ENCODE measurements around the gene PHLDA1.

Gene PHLDA1

GRCh38 chr12:76024942-76025600, 6.5 kb downstream of the PHLDA1 start:
- H3K9me3 ChIP-seq (ENCODE audit: insufficient read depth, low read depth, low read length): no peaks in the 10 kb centered on the region
- peaks cover 29% of the 10 kb centered on the region for H3K36me3 ChIP-seq (ENCODE audit: insufficient read depth, low read depth, low read length)
- no peak overlapping the region for H3K9ac ChIP-seq (ENCODE audit: low read depth, low read length)
- no peaks in the 10 kb centered on the region; the same call in 1 of the 2 replicates for H3K27me3 ChIP-seq (ENCODE audit: insufficient read depth, low read length)
- no peak overlapping the region for H3K27ac ChIP-seq (ENCODE audit: low read length)
- no peak overlapping the region for H3K4me3 ChIP-seq (ENCODE audit: low read length)
- peaks cover 16% of the 10 kb centered on the region; the same call in 1 of the 2 replicates for H3K4me1 ChIP-seq (ENCODE audit: insufficient read depth, low read length)

GRCh38 chr12:76024102-76024781, 7.3 kb downstream of the PHLDA1 start:
- Histone ChIP-seq H3K9ac (ENCODE audit: low read depth, low read length) (no peak overlapping the region), H3K9me3 (ENCODE audit: insufficient read depth, low read depth, low read length) (no peaks in the 10 kb centered on the region), H3K4me3 (ENCODE audit: low read length) (no peak overlapping the region), H3K4me1 (ENCODE audit: insufficient read depth, low read length) (peaks cover 21% of the 10 kb centered on the region), H3K36me3 (ENCODE audit: insufficient read depth, low read depth, low read length) (peaks cover 23% of the 10 kb centered on the region), H3K27me3 (ENCODE audit: insufficient read depth, low read length) (no peaks in the 10 kb centered on the region; the same call in 1 of the 2 replicates), H3K27ac (ENCODE audit: low read length) (no peak overlapping the region)

GRCh38 chr12:76023069-76023690, 8.4 kb downstream of the PHLDA1 start:
- Histone ChIP-seq H3K27ac (ENCODE audit: low read length) (no peak overlapping the region), H3K9ac (ENCODE audit: low read depth, low read length) (no peak overlapping the region), H3K36me3 (ENCODE audit: insufficient read depth, low read depth, low read length) (peaks cover 12% of the 10 kb centered on the region), H3K4me1 (ENCODE audit: insufficient read depth, low read length) (peaks cover 27% of the 10 kb centered on the region), H3K4me3 (ENCODE audit: low read length) (no peak overlapping the region), H3K9me3 (ENCODE audit: insufficient read depth, low read depth, low read length) (no peaks in the 10 kb centered on the region), H3K27me3 (ENCODE audit: insufficient read depth, low read length) (no peaks in the 10 kb centered on the region)

- no peak overlapping the region for H3K9ac ChIP-seq (ENCODE audit: low read depth, low read length)
- no peaks in the 10 kb centered on the region for H3K9me3 ChIP-seq (ENCODE audit: insufficient read depth, low read depth, low read length)
- H3K4me1 ChIP-seq (ENCODE audit: insufficient read depth, low read length): peaks cover 27% of the 10 kb centered on the region
- H3K36me3 ChIP-seq (ENCODE audit: insufficient read depth, low read depth, low read length): peaks cover 6% of the 10 kb centered on the region; the same call in 1 of the 2 replicates
- H3K27me3 ChIP-seq (ENCODE audit: insufficient read depth, low read length): no peaks in the 10 kb centered on the region
- no peak overlapping the region for H3K27ac ChIP-seq (ENCODE audit: low read length)
- H3K4me3 ChIP-seq (ENCODE audit: low read length): no peak overlapping the region
These were observed 9.1 kb downstream of the PHLDA1 start for GRCh38 chr12:76022506-76022905.

DNA sequence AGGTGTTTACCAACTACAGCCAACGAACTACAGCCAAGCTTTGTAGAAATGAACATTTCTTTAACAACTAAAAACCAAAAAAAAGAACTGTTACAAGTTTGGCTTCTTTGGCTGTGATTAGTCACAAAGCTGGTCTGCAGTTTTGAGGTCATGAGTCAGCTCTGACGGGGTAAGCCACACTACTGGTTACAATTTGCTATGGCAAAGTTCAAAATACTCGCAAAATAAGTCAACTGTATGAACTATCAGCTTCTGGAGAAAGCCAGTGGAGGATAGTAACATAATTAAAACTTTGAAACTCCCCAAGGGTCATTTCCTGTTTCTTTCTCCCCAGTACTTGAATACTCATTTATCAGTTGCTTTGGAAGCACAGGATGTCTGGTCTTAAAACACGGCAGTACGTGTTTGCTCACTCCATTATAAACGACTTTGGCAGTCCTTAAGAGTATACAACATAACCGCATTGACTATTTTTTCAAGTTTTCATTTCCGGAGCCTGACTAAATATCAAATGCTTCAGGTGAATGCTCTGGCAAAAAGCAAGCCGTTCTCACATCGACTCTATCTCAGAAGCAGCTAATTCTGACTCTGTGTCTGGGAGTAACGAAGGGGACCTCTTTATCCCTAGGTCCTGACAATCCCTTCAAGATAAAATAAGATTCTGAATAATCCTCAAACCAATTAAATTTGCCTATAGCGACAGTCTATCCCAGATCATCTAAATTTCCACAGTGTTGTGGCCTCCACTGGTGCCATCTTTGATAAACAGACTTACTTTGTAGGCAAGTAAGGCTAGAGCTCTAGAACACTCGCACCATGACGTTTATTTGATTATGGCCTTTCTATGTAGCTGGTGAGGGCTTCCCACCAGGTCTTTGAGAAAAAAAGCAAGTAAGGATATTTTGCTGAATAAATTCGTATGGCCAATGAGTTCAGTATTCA, 10.6 kb downstream of the PHLDA1 start:
- no peak overlapping the region for H3K4me3 ChIP-seq (ENCODE audit: low read length)
- H3K27me3 ChIP-seq (ENCODE audit: insufficient read depth, low read length): no peaks in the 10 kb centered on the region
- peaks cover 27% of the 10 kb centered on the region for H3K4me1 ChIP-seq (ENCODE audit: insufficient read depth, low read length)
- H3K9ac ChIP-seq (ENCODE audit: low read depth, low read length): no peak overlapping the region; the same call in 1 of the 2 replicates
- H3K9me3 ChIP-seq (ENCODE audit: insufficient read depth, low read depth, low read length): no peaks in the 10 kb centered on the region
- no peaks in the 10 kb centered on the region for H3K36me3 ChIP-seq (ENCODE audit: insufficient read depth, low read depth, low read length)
- H3K27ac ChIP-seq (ENCODE audit: low read length): no peak overlapping the region

DNA sequence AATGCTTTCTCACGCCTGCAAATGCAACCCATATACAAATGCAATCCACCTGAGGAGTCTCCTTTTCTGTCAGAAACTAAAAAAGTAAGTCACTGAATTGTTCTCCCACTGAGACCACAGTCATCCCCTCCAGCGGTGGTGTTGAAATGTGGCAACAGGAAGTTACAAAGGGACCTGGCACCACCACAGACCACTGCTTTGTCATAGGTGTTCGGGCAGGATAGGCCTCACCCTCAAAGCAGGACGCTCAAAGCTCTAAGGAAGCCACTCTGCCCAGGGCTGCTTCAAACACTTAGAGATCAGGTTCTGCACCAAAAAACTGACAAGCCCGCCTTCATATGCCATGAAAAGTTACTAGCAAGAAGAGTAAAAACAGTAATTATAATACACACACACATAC, 11.3 kb downstream of the PHLDA1 start:
- Histone ChIP-seq H3K36me3 (ENCODE audit: insufficient read depth, low read depth, low read length) (no peaks in the 10 kb centered on the region), H3K4me1 (ENCODE audit: insufficient read depth, low read length) (peaks cover 21% of the 10 kb centered on the region), H3K27ac (ENCODE audit: low read length) (no peak overlapping the region), H3K9me3 (ENCODE audit: insufficient read depth, low read depth, low read length) (no peaks in the 10 kb centered on the region), H3K9ac (ENCODE audit: low read depth, low read length) (peak overlapping the region; percentile 6; the same call in 1 of the 2 replicates), H3K4me3 (ENCODE audit: low read length) (no peak overlapping the region), H3K27me3 (ENCODE audit: insufficient read depth, low read length) (no peaks in the 10 kb centered on the region)

DNA sequence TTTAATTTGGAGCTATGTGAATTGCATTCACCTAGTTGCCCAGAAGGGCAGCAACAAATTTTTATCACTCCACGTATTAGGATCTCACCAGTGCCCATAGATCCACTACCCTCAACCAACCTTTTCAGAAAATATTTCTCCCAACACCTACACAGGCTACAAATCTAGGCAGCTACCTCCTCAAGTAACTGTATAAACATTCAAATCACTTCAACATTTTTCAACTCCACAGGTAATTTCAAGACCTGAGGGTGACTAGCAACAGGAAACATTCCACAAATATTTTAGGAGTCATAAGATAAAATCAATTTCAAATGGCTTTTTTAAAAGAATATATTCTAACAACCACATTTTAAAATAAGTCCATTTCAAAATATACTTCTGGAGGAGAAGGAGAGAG, 12.9 kb downstream of the PHLDA1 start:
- Histone ChIP-seq H3K4me3 (ENCODE audit: low read length) (no peak overlapping the region), H3K4me1 (ENCODE audit: insufficient read depth, low read length) (peaks cover 21% of the 10 kb centered on the region)

GRCh38 chr12:76018111-76018510, 13.5 kb downstream of the PHLDA1 start:
- Histone ChIP-seq H3K4me1 (ENCODE audit: insufficient read depth, low read length) (peaks cover 21% of the 10 kb centered on the region), H3K36me3 (ENCODE audit: insufficient read depth, low read depth, low read length) (no peaks in the 10 kb centered on the region), H3K9me3 (ENCODE audit: insufficient read depth, low read depth, low read length) (no peaks in the 10 kb centered on the region), H3K9ac (ENCODE audit: low read depth, low read length) (no peak overlapping the region), H3K27ac (ENCODE audit: low read length) (no peak overlapping the region), H3K27me3 (ENCODE audit: insufficient read depth, low read length) (no peaks in the 10 kb centered on the region), H3K4me3 (ENCODE audit: low read length) (no peak overlapping the region)

More for the DNA sequence above, 12.9 kb downstream of the PHLDA1 start:
- H3K36me3 ChIP-seq (ENCODE audit: insufficient read depth, low read depth, low read length): no peaks in the 10 kb centered on the region
- no peak overlapping the region for H3K27ac ChIP-seq (ENCODE audit: low read length)
- no peaks in the 10 kb centered on the region for H3K9me3 ChIP-seq (ENCODE audit: insufficient read depth, low read depth, low read length)
- no peaks in the 10 kb centered on the region for H3K27me3 ChIP-seq (ENCODE audit: insufficient read depth, low read length)
- H3K9ac ChIP-seq (ENCODE audit: low read depth, low read length): no peak overlapping the region

DNA sequence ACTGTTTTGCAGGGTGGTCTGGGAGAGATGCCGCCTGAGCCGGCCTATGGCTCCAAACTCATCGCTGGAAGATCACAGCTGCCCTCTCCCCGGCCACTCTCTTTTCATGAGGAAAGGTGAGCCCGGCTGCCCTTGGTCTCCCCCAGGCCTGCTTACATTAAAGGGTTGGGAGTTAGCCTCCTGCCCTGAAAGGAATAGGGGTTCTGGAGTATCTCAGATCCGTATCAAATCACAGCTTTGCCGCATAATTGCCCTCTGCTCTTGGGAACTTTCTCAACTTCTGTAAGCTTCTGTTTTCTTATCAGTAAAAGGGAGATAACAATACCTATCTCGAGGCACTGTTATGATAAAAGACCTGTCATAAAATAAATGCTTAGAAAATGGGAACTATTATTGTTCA, 17.6 kb downstream of the PHLDA1 start:
- Histone ChIP-seq H3K36me3 (ENCODE audit: insufficient read depth, low read depth, low read length) (no peaks in the 10 kb centered on the region), H3K27ac (ENCODE audit: low read length) (no peak overlapping the region), H3K9ac (ENCODE audit: low read depth, low read length) (no peak overlapping the region), H3K4me1 (ENCODE audit: insufficient read depth, low read length) (peaks cover 21% of the 10 kb centered on the region), H3K4me3 (ENCODE audit: low read length) (no peak overlapping the region), H3K9me3 (ENCODE audit: insufficient read depth, low read depth, low read length) (no peaks in the 10 kb centered on the region), H3K27me3 (ENCODE audit: insufficient read depth, low read length) (no peaks in the 10 kb centered on the region)

DNA sequence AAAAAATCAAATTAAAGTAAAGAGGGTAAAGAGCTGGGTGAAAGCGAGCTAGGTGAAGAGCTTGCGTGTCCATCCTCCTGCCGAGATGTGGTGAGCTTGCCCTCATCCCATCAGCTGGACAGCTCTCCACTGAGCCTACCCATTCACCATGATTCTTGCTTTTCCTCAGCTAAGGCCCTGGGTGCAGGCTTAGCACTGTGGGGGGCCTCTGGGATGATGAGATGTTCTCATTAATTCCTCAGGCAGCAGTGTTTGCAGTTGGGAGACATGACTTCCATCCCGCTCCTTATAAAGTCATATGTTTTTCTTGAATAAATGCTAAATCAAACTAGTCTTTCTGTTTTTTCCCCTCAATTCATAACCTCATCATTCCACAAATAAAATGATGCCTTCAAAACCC, 18.0 kb downstream of the PHLDA1 start:
- H3K36me3 ChIP-seq (ENCODE audit: insufficient read depth, low read depth, low read length): no peaks in the 10 kb centered on the region
- H3K27ac ChIP-seq (ENCODE audit: low read length): no peak overlapping the region
- H3K4me1 ChIP-seq (ENCODE audit: insufficient read depth, low read length): peaks cover 18% of the 10 kb centered on the region
- no peak overlapping the region for H3K9ac ChIP-seq (ENCODE audit: low read depth, low read length)
- no peaks in the 10 kb centered on the region for H3K27me3 ChIP-seq (ENCODE audit: insufficient read depth, low read length)
- no peak overlapping the region for H3K4me3 ChIP-seq (ENCODE audit: low read length)
- H3K9me3 ChIP-seq (ENCODE audit: insufficient read depth, low read depth, low read length): no peaks in the 10 kb centered on the region

- Histone ChIP-seq H3K27me3 (ENCODE audit: insufficient read depth, low read length) (no peaks in the 10 kb centered on the region), H3K9me3 (ENCODE audit: insufficient read depth, low read depth, low read length) (no peaks in the 10 kb centered on the region), H3K36me3 (ENCODE audit: insufficient read depth, low read depth, low read length) (no peaks in the 10 kb centered on the region), H3K4me1 (ENCODE audit: insufficient read depth, low read length) (peaks cover 14% of the 10 kb centered on the region), H3K4me3 (ENCODE audit: low read length) (no peak overlapping the region), H3K27ac (ENCODE audit: low read length) (no peak overlapping the region), H3K9ac (ENCODE audit: low read depth, low read length) (no peak overlapping the region)
These were observed 18.9 kb downstream of the PHLDA1 start for GRCh38 chr12:76012644-76013043.
